ENCODE data around the gene CD300A.

Gene CD300A

DNA sequence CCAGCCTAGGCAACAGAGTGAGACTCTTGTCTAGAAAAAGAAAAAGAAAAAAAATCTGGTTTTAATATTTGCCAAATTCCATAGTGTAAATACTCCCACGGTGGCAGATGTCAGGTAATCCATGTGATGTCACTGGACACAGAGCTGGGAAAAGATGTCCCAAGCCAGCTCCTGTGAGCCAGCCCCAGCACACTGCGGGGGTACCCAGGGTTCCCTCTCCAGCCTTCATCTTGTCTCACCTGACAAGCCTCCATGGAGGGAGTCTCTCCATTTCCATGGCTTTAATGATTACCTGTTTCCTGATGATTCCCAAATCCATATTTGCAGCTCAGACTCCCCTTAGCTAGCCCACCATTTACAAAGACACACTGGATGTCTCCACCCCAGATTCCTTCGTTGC is 60.2 kb downstream of the CD300A start:
- in situ Hi-C loops (cut with HindIII; ENCODE audit: low sequenced_read_pairs): no loop called here
- TF ChIP-seq, protein P1, sequence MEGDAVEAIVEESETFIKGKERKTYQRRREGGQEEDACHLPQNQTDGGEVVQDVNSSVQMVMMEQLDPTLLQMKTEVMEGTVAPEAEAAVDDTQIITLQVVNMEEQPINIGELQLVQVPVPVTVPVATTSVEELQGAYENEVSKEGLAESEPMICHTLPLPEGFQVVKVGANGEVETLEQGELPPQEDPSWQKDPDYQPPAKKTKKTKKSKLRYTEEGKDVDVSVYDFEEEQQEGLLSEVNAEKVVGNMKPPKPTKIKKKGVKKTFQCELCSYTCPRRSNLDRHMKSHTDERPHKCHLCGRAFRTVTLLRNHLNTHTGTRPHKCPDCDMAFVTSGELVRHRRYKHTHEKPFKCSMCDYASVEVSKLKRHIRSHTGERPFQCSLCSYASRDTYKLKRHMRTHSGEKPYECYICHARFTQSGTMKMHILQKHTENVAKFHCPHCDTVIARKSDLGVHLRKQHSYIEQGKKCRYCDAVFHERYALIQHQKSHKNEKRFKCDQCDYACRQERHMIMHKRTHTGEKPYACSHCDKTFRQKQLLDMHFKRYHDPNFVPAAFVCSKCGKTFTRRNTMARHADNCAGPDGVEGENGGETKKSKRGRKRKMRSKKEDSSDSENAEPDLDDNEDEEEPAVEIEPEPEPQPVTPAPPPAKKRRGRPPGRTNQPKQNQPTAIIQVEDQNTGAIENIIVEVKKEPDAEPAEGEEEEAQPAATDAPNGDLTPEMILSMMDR (IDR thresholded peaks at IDR 0.05; ENCODE audit: low read depth, low read length, missing control alignments): no peak
- DNase-seq (ENCODE audit: low read depth): no peak
- no peak overlapping the region for H3K4me3 ChIP-seq (ENCODE audit: low read depth, low read length)

DNA sequence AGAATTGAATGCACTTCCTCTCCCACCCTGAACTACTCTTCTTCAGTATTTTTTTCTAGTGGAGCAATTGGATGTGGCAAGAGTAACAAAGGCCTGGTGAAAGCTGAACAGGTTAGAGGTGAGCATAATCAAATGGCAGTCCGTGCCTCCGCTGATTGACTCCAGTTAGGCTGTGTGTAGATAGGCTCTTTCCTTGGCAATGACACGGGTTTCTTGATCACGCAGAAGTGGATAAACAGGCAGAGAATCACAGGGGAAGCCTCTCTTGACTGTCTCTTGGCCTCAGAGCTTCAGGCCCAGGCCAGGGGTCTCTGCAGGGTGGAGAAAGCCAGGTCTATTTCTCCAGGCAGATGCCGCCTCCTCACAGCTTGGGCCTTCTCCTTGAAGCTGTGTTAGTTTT is 60.6 kb downstream of the CD300A start:
- in situ Hi-C loops (cut with HindIII; ENCODE audit: low sequenced_read_pairs): no loop called here
- DNase-seq (ENCODE audit: low read depth): no peak
- TF ChIP-seq, protein P1 (IDR thresholded peaks at IDR 0.05; ENCODE audit: low read depth, low read length, missing control alignments): no peak
- no peak overlapping the region for H3K4me3 ChIP-seq (ENCODE audit: low read depth, low read length)

DNA sequence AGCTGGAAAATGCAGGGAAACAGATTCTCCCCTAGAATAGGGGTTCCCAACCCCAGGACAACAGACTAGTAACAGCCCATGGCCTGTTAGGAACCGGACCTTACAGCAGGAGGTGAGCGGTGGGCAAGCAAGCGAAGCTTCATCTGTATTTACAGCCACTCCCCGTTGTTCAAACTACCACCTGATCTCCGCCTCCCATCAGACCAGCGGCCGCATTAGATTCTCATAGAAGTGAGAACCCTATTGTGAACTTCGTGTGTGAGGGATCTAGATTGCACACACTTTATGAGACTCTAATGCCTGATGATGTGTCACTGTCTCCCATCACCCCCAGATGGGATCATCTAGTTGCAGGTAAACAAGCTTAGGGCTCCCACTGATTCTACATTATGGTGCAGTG is 61.3 kb downstream of the CD300A start:
- no peak for DNase-seq (ENCODE audit: low read depth)
- in situ Hi-C loops (cut with HindIII; ENCODE audit: low sequenced_read_pairs): no loop called here
- TF ChIP-seq, protein P1 (IDR thresholded peaks at IDR 0.05; ENCODE audit: low read depth, low read length, missing control alignments): no peak
- no peak overlapping the region for H3K4me3 ChIP-seq (ENCODE audit: low read depth, low read length)

DNA sequence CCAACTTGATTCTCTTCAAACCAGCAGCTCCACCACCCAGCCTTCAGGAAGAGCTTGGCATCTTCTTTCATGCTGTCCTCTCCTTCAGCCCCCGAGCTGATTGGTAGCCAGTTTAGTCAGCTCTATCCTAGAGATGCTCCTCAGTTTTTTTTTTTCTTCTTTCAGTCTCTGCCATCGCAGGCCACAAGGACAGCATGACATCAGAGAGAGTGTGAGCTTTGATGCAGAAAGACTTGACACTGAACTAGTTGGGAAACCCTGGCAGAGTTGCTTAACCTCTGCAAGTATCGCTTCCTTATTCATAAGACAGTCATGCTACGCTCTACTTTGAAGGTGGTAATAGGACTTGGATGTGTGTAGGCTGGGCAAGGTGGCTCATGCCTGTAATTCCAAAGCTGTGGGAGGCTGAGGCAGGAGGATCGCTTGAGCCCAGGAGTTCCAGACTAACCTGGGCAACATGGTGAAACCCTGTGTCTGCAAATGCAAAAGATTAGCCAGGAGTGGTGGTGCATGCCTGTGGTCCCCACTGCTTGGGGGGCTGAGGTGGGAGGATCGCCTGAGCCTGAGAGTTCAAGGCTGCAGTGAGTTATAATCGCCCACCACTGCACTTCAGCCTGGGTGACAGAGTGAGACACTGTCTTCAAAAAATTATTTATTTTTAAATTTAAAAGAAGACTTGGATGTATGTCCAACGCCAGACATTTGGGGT is 62.2 kb downstream of the CD300A start:
- no peak for DNase-seq (ENCODE audit: low read depth)
- TF ChIP-seq, protein P1 (IDR thresholded peaks at IDR 0.05; ENCODE audit: low read depth, low read length, missing control alignments): no peak
- H3K4me3 ChIP-seq (ENCODE audit: low read depth, low read length): no peak overlapping the region
- in situ Hi-C loops (cut with HindIII; ENCODE audit: low sequenced_read_pairs): no loop called here

DNA sequence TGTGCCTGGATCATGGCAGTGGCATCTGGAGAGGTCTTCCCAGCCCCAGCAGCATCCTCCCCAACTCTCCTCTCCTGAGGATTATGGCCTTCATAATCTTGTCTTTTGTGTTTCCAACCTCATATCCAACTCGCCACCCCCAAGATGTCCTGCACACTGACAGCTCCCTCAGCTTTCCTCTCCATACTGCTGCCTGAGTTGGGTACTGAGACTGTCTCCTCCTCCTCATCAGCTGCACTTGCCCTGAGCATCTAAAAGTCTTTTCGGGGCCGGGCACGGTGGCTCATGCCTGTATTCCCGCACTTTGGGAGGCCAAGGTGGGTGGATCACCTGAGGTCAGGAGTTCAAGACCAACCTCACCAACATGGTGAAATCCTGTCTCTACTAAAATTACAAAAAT is 62.8 kb downstream of the CD300A start:
- DNase-seq (ENCODE audit: low read depth): no peak
- TF ChIP-seq, protein P1 (IDR thresholded peaks at IDR 0.05; ENCODE audit: low read depth, low read length, missing control alignments): no peak
- in situ Hi-C loops (cut with HindIII; ENCODE audit: low sequenced_read_pairs): no loop called here
- H3K4me3 ChIP-seq (ENCODE audit: low read depth, low read length): no peak overlapping the region

DNA sequence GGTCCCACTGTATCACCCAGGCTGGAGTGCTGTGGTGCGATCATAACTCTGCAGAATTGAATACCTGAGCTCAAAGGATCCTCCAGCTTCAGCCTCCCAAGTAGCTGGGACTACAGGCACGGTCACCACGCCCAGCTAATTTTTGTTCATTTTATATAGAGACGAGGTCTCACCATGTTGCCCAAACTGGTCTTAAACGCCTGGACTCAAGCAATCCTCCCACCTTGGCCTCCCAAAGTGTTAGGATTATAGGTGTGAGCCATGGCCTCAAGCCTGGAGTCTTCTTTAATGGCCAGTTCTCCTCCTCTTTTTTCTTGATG is 64.4 kb downstream of the CD300A start:
- no peak overlapping the region for H3K4me3 ChIP-seq (ENCODE audit: low read depth, low read length)
- in situ Hi-C loops (cut with HindIII; ENCODE audit: low sequenced_read_pairs): no loop called here
- TF ChIP-seq, protein P1 (IDR thresholded peaks at IDR 0.05; ENCODE audit: low read depth, low read length, missing control alignments): no peak
- no peak for DNase-seq (ENCODE audit: low read depth)
